22Rv1 (cell line): ENCODE measurements around the gene IMPA2.

Source experiments
- H3K27ac ChIP-seq: fragments of 450-650 bp; 2 replicates; pipeline ENCODE4 v1.5.1; 2017
- ZFX ChIP-seq: fragments of 450-650 bp; IDR thresholded peaks from 2 replicates; pipeline ENCODE4 v1.6.1; 2017; ENCODE audit warnings: antibody characterized with exemption, borderline replicate concordance
- TF ChIP-seq, protein P1 (sequence below): fragments of 450-650 bp; IDR thresholded peaks from 2 replicates; pipeline ENCODE4 v1.5.1; 2017; ENCODE audit warnings: mild to moderate bottlenecking

The IMPA2 gene

DNA sequence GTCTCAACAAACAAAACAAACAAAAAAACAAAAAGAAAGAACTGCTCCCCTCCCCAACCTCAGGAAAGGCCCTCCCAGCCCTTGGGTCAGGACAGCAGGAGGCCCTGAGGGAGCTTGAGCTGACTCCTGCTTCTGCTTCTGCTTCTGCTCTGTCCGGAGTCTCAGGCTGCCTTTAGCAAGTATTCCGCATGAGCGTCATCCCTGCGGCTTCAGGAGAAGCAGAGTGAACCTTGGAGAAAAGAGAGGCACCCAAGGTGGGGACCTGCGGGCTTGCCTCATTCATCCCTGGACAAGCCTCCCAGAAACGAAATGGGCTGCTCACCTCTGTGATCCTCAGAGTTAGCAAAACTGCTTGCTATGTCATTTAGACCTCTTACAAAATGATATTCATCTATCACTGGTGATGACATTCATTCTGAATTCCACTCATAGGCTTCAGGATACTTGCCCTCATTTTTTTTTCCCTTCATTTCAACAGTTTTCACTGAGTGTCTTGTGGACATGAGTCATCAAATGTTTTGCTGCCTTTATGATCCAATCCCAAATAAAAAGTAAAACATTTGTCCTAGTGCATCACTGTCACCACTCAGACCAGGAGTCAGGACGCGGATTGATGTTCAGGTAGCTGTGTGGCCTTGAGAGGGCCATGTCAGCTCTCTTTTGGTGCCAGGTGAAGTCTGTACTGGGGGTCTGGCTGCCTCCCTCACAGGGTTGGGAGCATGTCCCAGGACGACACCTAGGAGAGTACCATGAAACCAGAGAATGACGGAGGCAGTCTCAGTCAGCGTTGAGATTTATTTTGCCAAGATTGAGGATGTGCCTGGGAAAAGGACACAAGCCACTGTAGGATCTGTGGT, 51.7 kb downstream of the IMPA2 start:
- no peak overlapping the region for H3K27ac ChIP-seq
- TF ChIP-seq ZFX, result no peak
- TF ChIP-seq, protein P1, sequence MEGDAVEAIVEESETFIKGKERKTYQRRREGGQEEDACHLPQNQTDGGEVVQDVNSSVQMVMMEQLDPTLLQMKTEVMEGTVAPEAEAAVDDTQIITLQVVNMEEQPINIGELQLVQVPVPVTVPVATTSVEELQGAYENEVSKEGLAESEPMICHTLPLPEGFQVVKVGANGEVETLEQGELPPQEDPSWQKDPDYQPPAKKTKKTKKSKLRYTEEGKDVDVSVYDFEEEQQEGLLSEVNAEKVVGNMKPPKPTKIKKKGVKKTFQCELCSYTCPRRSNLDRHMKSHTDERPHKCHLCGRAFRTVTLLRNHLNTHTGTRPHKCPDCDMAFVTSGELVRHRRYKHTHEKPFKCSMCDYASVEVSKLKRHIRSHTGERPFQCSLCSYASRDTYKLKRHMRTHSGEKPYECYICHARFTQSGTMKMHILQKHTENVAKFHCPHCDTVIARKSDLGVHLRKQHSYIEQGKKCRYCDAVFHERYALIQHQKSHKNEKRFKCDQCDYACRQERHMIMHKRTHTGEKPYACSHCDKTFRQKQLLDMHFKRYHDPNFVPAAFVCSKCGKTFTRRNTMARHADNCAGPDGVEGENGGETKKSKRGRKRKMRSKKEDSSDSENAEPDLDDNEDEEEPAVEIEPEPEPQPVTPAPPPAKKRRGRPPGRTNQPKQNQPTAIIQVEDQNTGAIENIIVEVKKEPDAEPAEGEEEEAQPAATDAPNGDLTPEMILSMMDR, result no peak

DNA sequence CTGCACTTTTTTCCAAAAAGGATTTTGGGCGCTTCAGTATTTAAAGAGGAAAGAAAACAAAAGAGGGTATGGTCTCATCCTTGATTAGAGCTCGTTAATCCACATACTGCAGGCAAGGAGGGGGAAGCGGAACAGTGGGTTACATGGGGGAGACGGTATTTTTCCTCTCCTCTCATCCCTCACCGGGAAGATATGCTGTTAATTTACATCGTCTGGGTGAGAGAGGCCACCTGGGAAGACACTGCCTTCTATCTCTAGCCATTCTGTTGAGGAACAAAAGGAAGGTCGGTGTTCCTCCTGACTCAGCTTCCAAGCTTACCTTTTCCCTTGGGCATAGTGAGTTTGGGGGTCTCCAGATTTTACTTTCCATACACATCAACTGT, 52.3 kb downstream of the IMPA2 start:
- no peak overlapping the region for H3K27ac ChIP-seq
- TF ChIP-seq ZFX, result no peak
- TF ChIP-seq, protein P1, result no peak

DNA sequence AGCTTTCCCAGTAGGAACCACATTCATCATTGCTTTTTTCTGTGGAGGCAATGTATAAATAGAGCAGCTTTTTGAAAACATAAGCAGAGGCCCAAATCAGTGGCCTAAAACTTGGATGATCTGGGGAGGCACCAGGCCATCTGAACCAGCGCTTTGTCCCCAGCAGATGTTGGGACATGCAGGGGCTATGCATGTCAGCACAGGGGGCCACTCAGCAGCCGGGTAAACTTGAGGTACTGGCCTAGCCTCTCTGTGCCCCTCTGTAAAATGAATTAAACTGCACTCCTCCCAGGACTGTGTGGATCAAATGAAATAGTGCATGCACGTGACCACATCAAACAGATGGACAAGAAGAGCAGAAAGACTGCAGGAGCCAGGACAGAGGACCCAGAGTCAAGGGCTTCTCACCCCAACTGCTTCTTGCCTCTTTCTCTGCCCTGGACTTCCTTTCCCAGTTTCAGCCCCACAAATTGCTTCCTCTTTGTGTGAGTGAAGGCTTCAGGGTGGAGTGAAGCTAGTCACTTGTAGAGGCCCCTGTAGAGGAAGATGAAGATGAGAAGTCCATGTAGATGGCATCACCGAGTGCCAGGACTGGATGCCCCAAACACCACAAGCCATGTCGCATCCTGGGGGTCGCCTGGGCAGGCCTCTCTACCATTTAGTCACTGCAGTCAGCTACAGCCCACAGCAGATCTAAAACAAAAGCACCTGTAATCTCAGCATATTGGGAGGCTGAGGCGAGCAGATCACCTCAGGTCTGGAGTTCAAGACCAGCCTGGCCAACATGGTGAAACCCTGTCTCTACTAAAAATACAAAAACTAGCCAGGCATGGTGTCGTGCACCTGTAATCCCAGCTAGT, 53.2 kb downstream of the IMPA2 start:
- no peak overlapping the region for H3K27ac ChIP-seq
- no peak for TF ChIP-seq ZFX
- TF ChIP-seq, protein P1, result no peak

DNA sequence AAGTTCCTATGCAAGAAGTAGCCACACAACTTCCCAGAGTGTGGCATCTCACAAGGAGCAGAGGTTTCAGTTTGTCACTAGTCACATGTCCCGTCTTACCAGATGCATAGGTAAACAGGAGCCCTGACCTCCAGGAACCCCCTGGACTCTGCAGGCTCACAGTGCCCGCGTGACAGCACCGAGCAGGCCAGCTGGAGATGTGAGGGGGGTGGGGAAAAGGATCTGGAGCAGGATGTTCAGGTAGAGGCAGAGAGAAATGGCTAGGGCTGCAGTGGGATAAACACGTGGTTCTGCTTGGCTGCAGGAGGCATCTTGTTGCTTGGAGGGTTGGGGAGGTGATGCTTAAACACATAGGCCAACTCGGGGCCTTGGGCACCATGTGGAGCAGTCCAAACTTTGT, 54.2 kb downstream of the IMPA2 start:
- TF ChIP-seq, protein P1, result no peak
- no peak for TF ChIP-seq ZFX
- H3K27ac ChIP-seq, result no peak overlapping the region

DNA sequence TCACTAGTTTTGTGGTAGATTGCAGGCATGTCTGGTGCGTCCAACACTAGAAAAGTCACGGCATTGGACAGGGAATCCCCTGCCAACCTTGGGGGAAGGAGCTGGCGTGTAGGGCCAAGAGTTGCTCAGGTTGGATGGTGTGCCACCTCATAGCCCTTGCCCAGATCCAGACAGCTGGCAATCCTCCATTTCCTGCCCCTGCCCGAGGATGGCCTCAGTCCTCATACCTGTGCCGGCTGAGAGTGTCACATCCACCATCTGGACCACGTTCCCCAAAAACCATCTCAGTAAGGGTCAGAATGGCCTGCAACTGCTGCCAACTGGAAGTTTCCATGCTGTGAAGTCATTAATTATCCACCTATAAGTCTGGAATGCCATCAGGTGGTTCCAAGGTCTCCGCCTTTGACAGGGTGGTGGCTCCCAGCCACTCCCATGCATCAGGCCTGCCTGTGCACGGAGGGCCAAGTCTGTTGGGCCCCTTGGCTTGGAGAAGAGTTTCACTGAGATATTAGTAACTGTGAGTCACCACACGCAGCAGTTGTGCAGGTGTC, 55.0 kb downstream of the IMPA2 start:
- H3K27ac ChIP-seq, result no peak overlapping the region
- no peak for TF ChIP-seq ZFX
- TF ChIP-seq, protein P1, result no peak

DNA sequence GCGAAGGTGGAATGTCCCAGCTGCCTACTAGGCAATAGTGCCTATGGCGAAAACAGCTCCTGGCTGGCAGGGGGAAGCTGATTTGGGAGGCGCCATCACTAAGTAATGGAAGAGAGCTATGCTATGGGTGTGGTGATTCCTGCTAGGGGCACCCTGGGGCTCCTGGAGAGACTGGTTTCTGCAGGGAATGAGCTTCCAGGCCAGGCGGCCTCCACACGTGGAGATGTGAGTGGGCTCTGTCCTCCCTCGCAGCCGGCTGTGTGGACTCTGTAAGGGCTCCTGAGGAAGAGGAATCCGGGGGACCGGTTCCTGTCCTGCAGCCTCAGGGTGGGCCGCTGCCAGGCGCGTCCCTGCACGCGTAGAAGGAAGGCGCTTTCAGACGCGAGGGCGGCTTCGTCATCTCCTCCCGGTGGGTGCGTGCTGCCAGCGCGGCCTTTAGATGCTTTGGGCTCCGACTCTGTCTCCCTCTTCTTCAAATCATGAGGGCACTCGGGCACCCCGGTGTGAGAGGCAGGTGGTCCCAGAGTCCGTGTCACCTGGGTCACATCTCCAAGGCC, 56.9 kb downstream of the IMPA2 start:
- no peak overlapping the region for H3K27ac ChIP-seq
- TF ChIP-seq, protein P1, result no peak
- no peak for TF ChIP-seq ZFX
